Neuron (in vitro differentiated cells): ENCODE measurements around the gene BPIFB2.

ENCODE experiments used
- H2AFZ ChIP-seq: one replicate; pipeline ENCODE4 v1.6.1; 2013; ENCODE audit warnings: low read depth, mild to moderate bottlenecking, inconsistent platforms, low read length, moderate library complexity
- H3K27me3 ChIP-seq: one replicate; pipeline ENCODE4 v1.6.1; 2013; ENCODE audit warnings: low read length; ENCODE audit not compliant: insufficient read depth
- H3K36me3 ChIP-seq: one replicate; pipeline ENCODE4 v1.6.1; 2013; ENCODE audit warnings: low read length; ENCODE audit not compliant: insufficient read depth
- H3K4me1 ChIP-seq: one replicate; pipeline ENCODE4 v1.6.1; 2013; ENCODE audit warnings: low read length; ENCODE audit not compliant: insufficient read depth
- H3K4me3 ChIP-seq: 2 replicates; pipeline ENCODE4 v1.5.1; 2013; ENCODE audit warnings: mild to moderate bottlenecking, low read length, moderate library complexity
- H3K9me3 ChIP-seq: one replicate; pipeline ENCODE4 v1.6.1; 2013; ENCODE audit warnings: low read length

Gene BPIFB2

GRCh38 chr20:32999603-33000250, 7.8 kb upstream of the BPIFB2 start:
- Histone ChIP-seq H3K9me3 (no peaks in the 10 kb centered on the region), H3K36me3 (no peaks in the 10 kb centered on the region), H3K27me3 (no peaks in the 10 kb centered on the region), H3K4me1 (no peaks in the 10 kb centered on the region), H2AFZ (no peak overlapping the region), H3K4me3 (no peak overlapping the region)

- Histone ChIP-seq H2AFZ (no peak overlapping the region), H3K27me3 (no peaks in the 10 kb centered on the region), H3K4me1 (no peaks in the 10 kb centered on the region), H3K9me3 (no peaks in the 10 kb centered on the region), H3K36me3 (no peaks in the 10 kb centered on the region), H3K4me3 (no peak overlapping the region)
Observed at GRCh38 chr20:33000802-33001466, 6.6 kb upstream of the BPIFB2 start.

- Histone ChIP-seq H3K9me3 (no peaks in the 10 kb centered on the region), H3K36me3 (no peaks in the 10 kb centered on the region), H3K4me3 (no peak overlapping the region)
Observed at GRCh38 chr20:33002087-33002808, 5.3 kb upstream of the BPIFB2 start.

DNA sequence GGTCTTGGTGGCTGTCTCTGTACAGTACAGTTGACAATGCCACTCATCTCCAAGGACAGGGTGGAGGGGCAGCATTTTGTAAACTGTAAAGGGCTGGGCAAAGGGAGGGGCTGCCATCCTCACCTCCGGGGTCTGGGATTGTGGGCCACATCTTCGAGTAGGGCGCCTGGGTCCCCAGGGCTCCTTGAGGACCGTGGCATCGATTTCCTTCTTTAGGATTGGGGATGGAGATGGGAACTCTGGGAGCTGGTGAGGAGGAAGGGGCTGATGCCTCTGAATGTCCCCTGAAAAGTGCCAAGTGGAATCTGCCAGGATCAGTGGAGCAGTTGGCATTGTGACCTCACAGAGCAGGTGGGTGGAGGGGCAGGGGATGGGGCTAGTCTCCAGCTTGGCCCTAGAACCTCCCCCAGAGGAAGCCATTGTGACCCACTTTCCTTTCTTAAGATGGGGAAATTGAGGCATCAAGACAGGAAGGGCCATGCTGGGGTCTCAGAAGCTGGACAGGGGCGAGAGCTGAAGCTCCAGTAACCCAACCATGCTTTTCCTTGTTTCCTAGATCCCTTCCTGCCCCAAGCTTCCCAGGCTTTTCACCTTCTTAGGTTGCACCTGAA, 3.3 kb upstream of the BPIFB2 start, which contains the start of gene SUN5:
Gene SUN5 (minus strand): TSS at position 293 of the 611 bp plus-strand sequence. CDS start 93 bp downstream, at position 200.
- Histone ChIP-seq H3K4me1 (no peaks in the 10 kb centered on the region), H3K27me3 (no peaks in the 10 kb centered on the region), H3K36me3 (no peaks in the 10 kb centered on the region)

More at GRCh38 chr20:33002087-33002808, 5.3 kb upstream of the BPIFB2 start:
- Histone ChIP-seq H3K4me1 (no peaks in the 10 kb centered on the region), H3K27me3 (no peaks in the 10 kb centered on the region), H2AFZ (no peak overlapping the region)

GRCh38 chr20:33005132-33005566, 2.4 kb upstream of the BPIFB2 start:
- H3K9me3 ChIP-seq = no peaks in the 10 kb centered on the region
- H3K27me3 ChIP-seq = no peaks in the 10 kb centered on the region
- no peak overlapping the region for H2AFZ ChIP-seq
- no peaks in the 10 kb centered on the region for H3K4me1 ChIP-seq
- no peak overlapping the region for H3K4me3 ChIP-seq
- H3K36me3 ChIP-seq = no peaks in the 10 kb centered on the region

More for the DNA sequence above, 3.3 kb upstream of the BPIFB2 start, which contains the start of gene SUN5:
- no peak within 1 kb of the TSS for H3K4me3 ChIP-seq
- no peaks in the 10 kb centered on the region for H3K9me3 ChIP-seq
- H2AFZ ChIP-seq = no peak within 1 kb of the TSS

- H3K36me3 ChIP-seq = no peaks in the 10 kb centered on the region
- no peak overlapping the region for H2AFZ ChIP-seq
- no peaks in the 10 kb centered on the region for H3K27me3 ChIP-seq
- H3K4me3 ChIP-seq = no peak overlapping the region
- H3K9me3 ChIP-seq = no peaks in the 10 kb centered on the region
- H3K4me1 ChIP-seq = no peaks in the 10 kb centered on the region
Observed at GRCh38 chr20:33005908-33006775, 1.4 kb upstream of the BPIFB2 start.

- Histone ChIP-seq H3K4me3 (no peak overlapping the region), H3K9me3 (no peaks in the 10 kb centered on the region), H3K4me1 (no peaks in the 10 kb centered on the region), H2AFZ (no peak overlapping the region), H3K27me3 (no peaks in the 10 kb centered on the region), H3K36me3 (no peaks in the 10 kb centered on the region)
Observed at GRCh38 chr20:33006776-33007375, 628 bp upstream of the BPIFB2 start.

DNA sequence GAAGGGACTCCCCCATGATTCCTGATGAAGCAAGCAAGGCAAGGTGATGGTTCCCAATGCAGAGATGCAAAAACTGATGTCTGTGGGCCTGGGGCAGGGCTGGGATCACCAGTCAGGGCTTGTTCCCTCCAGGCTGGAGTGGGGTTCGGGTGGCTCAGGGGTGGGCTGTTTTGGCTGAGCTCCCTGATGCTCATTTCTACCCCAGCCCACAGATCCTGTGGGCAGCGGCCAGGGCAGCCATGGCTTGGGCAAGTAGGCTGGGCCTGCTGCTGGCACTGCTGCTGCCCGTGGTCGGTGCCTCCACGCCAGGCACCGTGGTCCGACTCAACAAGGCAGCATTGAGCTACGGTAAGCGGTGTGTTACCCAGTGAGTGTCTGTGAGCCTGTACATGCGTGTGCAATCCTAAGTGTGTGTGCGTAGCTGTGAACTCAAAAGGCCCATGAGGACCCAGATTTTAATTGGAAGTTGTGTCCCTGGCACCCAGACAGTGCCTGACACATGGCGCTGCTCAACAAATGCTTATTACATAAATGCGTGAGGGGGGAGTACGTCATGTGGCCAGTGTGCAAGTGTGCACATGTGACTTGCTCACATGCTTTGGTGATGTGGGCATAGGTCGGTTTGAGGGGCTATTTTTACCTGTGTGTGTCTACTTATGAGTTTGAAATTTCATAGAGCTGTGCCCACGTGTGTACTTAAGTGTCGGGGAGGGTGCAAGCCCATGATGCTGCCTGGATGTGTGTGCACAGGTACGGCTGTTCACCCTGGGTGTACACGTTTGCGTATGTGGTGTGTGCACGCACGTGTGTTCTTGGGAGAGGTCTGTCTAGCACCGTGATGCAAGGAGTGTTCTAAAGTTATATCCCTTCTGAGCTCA, 1.1 kb downstream of the BPIFB2 start:
- Histone ChIP-seq H3K4me3 (no peak overlapping the region), H3K27me3 (no peaks in the 10 kb centered on the region), H2AFZ (no peak overlapping the region), H3K4me1 (no peaks in the 10 kb centered on the region), H3K9me3 (no peaks in the 10 kb centered on the region), H3K36me3 (no peaks in the 10 kb centered on the region)

DNA sequence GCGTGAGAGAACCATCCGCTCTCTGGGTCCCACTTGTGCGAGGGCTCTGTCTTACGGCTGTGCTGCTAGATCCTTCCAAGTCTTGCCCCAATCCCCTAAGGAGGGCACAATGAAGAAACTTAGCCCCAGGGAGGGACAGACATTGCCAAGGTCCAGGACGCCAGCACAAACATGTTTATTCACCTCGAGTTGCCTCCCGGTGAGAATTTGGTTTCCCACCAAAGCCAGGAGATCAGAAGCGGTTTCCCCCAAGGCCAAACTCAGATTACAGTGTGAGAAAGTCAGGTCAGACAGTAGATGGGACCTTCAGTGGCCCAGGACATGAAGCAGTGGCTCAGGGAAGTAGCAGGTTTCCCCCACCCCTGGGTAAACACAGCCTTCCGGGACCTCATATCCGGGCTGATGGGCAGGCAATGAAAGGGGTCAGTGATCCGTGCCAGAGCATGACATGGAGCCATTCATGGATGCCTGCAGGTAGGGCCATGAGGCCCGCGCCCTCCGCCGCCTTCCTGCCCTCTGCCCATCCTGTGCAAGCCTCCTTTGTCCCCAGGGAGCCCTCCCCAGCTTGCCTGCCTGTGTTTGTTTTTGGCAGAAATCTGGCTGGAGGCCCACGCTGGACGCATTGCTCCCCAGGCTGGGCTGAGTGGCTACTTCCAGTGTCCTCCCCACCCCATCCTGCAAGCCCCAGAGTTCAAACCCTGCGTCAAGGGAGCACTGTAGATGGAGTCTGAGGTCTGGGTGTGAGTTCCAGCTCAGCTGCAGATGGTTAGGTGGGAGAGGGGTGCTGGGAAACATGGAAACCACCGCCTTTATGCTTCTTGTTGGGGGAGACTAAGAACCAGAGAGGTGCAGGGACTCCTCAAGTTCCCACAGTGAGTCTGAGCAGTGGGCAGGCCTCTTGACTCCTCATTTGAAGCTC, 2.0 kb downstream of the BPIFB2 start:
- no peaks in the 10 kb centered on the region for H3K9me3 ChIP-seq
- no peaks in the 10 kb centered on the region for H3K36me3 ChIP-seq
- no peak overlapping the region for H2AFZ ChIP-seq
- H3K27me3 ChIP-seq = no peaks in the 10 kb centered on the region
- no peak overlapping the region for H3K4me3 ChIP-seq
- no peaks in the 10 kb centered on the region for H3K4me1 ChIP-seq

DNA sequence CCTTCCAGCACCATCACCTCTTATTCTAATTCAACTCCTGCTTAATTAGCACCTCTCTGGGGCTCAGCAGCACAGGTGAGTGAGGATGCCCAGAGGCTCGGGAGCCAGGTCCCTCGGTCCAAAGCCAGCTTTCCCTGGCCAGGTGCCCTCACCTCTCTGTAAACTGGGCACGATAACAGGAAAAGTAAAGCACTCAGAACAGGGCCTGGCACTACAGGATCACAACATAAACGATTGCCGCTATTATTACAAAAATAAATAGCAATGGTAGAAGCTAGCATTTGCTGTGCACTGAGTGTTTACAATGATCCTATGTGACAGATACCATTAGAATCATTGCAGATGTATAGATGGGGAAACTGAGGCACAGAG, 2.6 kb downstream of the BPIFB2 start:
- H3K4me1 ChIP-seq = no peaks in the 10 kb centered on the region
- H3K27me3 ChIP-seq = no peaks in the 10 kb centered on the region
- H3K9me3 ChIP-seq = no peaks in the 10 kb centered on the region
- H3K36me3 ChIP-seq = no peaks in the 10 kb centered on the region
- no peak overlapping the region for H3K4me3 ChIP-seq
- H2AFZ ChIP-seq = no peak overlapping the region
